Choroid plexus epithelial cell (primary cell): ENCODE measurements around the gene DOCK6.

ENCODE experiments used
- DNase-seq: peaks from one replicate; pipeline ENCODE4 v3.0.0-alpha.2; 2010; ENCODE audit warnings: low read depth
- H3K4me3 ChIP-seq: 2 replicates; pipeline ENCODE4 v1.5.1; 2011; ENCODE audit warnings: low read depth, mild to moderate bottlenecking, control low read depth, low read length, moderate library complexity
- TF ChIP-seq, protein P1 (sequence below): conservative IDR thresholded peaks from 2 replicates; pipeline ENCODE4 v1.5.1; 2011; ENCODE audit warnings: low read depth, mild to moderate bottlenecking, control low read depth, inconsistent platforms, low read length, moderate library complexity

Gene DOCK6

GRCh38 chr19:11242864-11243797 lies 19.2 kb downstream of the DOCK6 start:
- H3K4me3 ChIP-seq = no peak overlapping the region
- peak; percentile 89 for DNase-seq
- TF ChIP-seq, protein P1, sequence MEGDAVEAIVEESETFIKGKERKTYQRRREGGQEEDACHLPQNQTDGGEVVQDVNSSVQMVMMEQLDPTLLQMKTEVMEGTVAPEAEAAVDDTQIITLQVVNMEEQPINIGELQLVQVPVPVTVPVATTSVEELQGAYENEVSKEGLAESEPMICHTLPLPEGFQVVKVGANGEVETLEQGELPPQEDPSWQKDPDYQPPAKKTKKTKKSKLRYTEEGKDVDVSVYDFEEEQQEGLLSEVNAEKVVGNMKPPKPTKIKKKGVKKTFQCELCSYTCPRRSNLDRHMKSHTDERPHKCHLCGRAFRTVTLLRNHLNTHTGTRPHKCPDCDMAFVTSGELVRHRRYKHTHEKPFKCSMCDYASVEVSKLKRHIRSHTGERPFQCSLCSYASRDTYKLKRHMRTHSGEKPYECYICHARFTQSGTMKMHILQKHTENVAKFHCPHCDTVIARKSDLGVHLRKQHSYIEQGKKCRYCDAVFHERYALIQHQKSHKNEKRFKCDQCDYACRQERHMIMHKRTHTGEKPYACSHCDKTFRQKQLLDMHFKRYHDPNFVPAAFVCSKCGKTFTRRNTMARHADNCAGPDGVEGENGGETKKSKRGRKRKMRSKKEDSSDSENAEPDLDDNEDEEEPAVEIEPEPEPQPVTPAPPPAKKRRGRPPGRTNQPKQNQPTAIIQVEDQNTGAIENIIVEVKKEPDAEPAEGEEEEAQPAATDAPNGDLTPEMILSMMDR = peak; percentile 79

GRCh38 chr19:11242025-11242424 lies 20.3 kb downstream of the DOCK6 start:
- DNase-seq = no peak
- TF ChIP-seq, protein P1 = no peak
- no peak overlapping the region for H3K4me3 ChIP-seq

GRCh38 chr19:11240008-11240444 lies 22.3 kb downstream of the DOCK6 start:
- DNase-seq = no peak
- TF ChIP-seq, protein P1 = no peak
- no peak overlapping the region for H3K4me3 ChIP-seq

DNA sequence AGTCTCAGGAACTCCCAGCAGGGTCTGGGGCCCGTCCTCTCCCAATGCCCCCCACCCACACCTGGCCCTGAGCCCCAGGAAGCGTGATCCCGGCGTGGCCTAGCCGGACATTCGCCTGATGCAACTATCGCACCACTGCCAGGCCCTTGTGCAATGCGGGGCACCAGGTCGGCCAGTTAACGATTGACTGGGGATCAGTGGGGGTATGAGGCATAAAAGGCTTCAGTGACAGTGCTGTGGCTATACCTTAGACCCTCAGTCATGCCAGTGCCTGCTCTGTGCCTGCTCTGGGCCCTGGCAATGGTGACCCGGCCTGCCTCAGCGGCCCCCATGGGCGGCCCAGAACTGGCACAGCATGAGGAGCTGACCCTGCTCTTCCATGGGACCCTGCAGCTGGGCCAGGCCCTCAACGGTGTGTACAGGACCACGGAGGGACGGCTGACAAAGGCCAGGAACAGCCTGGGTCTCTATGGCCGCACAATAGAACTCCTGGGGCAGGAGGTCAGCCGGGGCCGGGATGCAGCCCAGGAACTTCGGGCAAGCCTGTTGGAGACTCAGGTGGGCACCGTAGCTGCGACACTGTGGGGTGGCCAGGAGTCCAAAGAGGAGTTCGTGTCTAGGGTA lies 22.8 kb downstream of the DOCK6 start, which contains the start of gene ANGPTL8:
Gene ANGPTL8 (plus strand): TSS at position 243 of the 624 bp plus-strand sequence. CDS start 19 bp downstream, at position 262.
- DNase-seq = no peak

DNA sequence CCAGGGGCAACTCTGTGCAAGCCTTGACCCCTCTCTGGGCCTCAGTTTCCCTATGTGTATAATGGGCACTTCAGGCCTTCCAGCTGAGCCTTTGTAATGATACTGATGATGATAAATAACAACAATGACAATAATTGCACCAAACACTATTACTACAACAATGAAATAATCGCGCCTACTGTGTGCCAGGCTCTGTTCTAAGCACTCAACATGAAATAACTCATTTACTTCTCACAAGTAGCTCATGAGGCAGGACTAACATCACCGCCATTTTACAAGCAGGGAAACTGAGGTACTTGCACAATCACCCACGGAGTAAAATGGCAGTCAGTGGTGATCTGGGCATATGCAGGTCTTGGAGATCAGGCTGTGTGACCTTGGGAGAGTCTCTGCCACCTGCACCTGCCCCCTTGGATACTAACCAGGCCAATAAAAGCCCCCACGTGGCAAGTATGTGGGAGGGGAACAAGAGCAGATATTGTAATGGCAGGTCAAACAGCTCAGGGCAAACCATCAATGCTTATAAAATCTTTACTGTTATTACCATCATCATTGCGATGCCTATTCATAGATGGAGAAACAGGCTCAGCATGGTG lies 23.4 kb downstream of the DOCK6 start:
- no peak for DNase-seq
- H3K4me3 ChIP-seq = no peak overlapping the region
- TF ChIP-seq, protein P1 = no peak

More for the DNA sequence above, 22.8 kb downstream of the DOCK6 start, which contains the start of gene ANGPTL8:
- TF ChIP-seq, protein P1 = no peak
- H3K4me3 ChIP-seq = no peak within 1 kb of the TSS

DNA sequence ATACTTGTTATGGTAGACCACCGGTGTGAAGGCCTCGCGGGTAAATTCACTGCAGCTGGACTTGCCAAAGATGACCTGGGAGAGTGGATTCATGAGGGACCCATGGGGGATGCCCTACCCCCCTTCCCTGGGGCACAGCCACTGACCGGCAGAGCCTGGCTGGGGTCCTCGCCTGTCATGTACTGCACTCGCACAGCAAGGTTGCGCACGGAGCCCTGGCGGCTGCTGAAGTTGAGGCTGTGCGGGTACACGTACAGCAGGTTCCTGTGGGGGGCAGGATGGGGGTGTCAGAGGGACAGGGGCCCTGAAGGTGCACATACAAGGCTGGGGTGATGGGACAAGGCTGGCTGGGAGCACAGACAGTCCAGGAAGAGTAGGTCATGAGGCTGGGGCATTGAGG lies 24.3 kb downstream of the DOCK6 start:
- TF ChIP-seq, protein P1 = no peak
- no peak for DNase-seq
- no peak overlapping the region for H3K4me3 ChIP-seq
